MM.1S (cell line): Measurements from ENCODE around the gene PTCH2.

ENCODE experiments used
- DNase-seq: peaks from one replicate; pipeline ENCODE4 v3.0.0-alpha.2; 2015
- H2AFZ ChIP-seq: fragments of 300-600 bp; sonication (generic); 2 replicates; pipeline ENCODE4 v1.6.0; 2016; ENCODE audit warnings: antibody characterized with exemption, low read length
- H3F3A ChIP-seq: fragments of 300-600 bp; sonication (generic); 2 replicates; pipeline ENCODE4 v1.6.1; 2016; ENCODE audit warnings: mild to moderate bottlenecking, antibody characterized with exemption, low read length, moderate library complexity, mixed read lengths; ENCODE audit not compliant: insufficient read depth
- H3K27ac ChIP-seq: fragments of 300-600 bp; sonication (generic); 2 replicates; pipeline ENCODE4 v1.5.1; 2016; ENCODE audit warnings: mild to moderate bottlenecking, low read length
- H3K27me3 ChIP-seq: fragments of 300-600 bp; sonication (generic); replicated peaks from 2 replicates; pipeline ENCODE4 v1.6.0; 2016; ENCODE audit warnings: low read length; ENCODE audit not compliant: insufficient read depth
- H3K36me3 ChIP-seq: fragments of 300-600 bp; sonication (generic); replicated peaks from 2 replicates; pipeline ENCODE4 v1.6.1; 2016; ENCODE audit warnings: mild to moderate bottlenecking, low read length, mixed read lengths; ENCODE audit not compliant: insufficient read depth
- H3K4me1 ChIP-seq: fragments of 300-600 bp; sonication (generic); 2 replicates; pipeline ENCODE4 v1.6.1; 2016; ENCODE audit warnings: low read length, mixed read lengths
- H3K4me2 ChIP-seq: fragments of 300-600 bp; sonication (generic); 2 replicates; pipeline ENCODE4 v1.6.0; 2016; ENCODE audit warnings: low read depth, low read length
- H3K4me3 ChIP-seq: fragments of 300-600 bp; sonication (generic); 2 replicates; pipeline ENCODE4 v1.5.1; 2016; ENCODE audit warnings: low read length, mixed read lengths
- H3K79me2 ChIP-seq: fragments of 300-600 bp; sonication (generic); 2 replicates; pipeline ENCODE4 v1.6.1; 2016; ENCODE audit warnings: mixed run types, low read length, mixed read lengths
- H3K9ac ChIP-seq: fragments of 300-600 bp; sonication (generic); 2 replicates; pipeline ENCODE4 v1.6.1; 2016; ENCODE audit warnings: low read length, mixed read lengths
- H3K9me2 ChIP-seq: fragments of 300-600 bp; sonication (generic); replicated peaks from 2 replicates; pipeline ENCODE4 v1.6.1; 2016; ENCODE audit warnings: mild to moderate bottlenecking, low read length, mixed read lengths; ENCODE audit not compliant: insufficient read depth
- H3K9me3 ChIP-seq: fragments of 300-600 bp; sonication (generic); replicated peaks from 2 replicates; pipeline ENCODE4 v1.6.1; 2016; ENCODE audit warnings: mild to moderate bottlenecking, low read length, mixed read lengths; ENCODE audit not compliant: insufficient read depth
- H4K20me1 ChIP-seq: fragments of 300-600 bp; sonication (generic); 2 replicates; pipeline ENCODE4 v1.6.1; 2016; ENCODE audit warnings: mild to moderate bottlenecking, low read length, moderate library complexity, mixed read lengths; ENCODE audit not compliant: insufficient read depth
- CTCF ChIP-seq: fragments of 300-600 bp; sonication (generic); IDR thresholded peaks from 2 replicates; pipeline ENCODE4 v1.5.1; 2016; ENCODE audit warnings: antibody characterized with exemption, low read length, mixed read lengths
- EZH2 ChIP-seq: fragments of 300-600 bp; sonication (generic); optimal IDR thresholded peaks from 2 replicates; pipeline ENCODE3; 2017; ENCODE audit warnings: low read depth, mild to moderate bottlenecking, antibody characterized with exemption, low read length, mixed read lengths
- EZH2phosphoT487 ChIP-seq: fragments of 300-600 bp; sonication (generic); IDR thresholded peaks from 2 replicates; pipeline ENCODE4 v1.6.1; 2018; ENCODE audit warnings: antibody characterized with exemption, low read length

Gene PTCH2

DNA sequence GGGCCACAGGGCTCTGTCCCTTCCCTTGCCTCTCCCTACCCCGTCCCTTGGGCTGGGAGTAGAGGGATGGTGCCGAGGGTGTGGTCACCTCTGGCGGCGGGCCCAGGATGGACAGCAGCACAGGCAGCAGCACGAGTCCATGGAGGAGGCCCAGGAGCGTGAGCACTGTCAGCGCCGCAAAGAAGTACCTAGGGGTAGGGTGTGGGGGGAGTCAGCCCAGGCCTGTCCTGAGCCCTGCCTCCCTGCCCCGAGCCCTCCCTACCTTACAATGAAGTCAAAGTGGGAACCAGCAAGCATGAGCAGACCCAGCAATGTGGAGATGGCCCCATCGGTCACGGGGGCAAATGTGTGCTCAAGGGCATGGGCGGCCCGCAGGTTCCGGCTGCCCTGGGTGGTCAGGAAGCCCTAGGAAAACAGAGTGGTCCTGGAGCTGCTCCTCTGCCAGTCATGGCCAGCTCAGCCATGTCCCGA is 20.0 kb downstream of the PTCH2 start:
- Histone ChIP-seq H3K4me2 (no peak overlapping the region), H3F3A (peaks cover 11% of the 10 kb centered on the region), H3K36me3 (no peaks in the 10 kb centered on the region), H2AFZ (no peak overlapping the region), H3K4me1 (no peaks in the 10 kb centered on the region), H3K9me3 (no peaks in the 10 kb centered on the region), H3K27me3 (no peaks in the 10 kb centered on the region), H3K9me2 (no peaks in the 10 kb centered on the region), H3K9ac (no peak overlapping the region), H3K4me3 (no peak overlapping the region), H3K79me2 (no peaks in the 10 kb centered on the region), H3K27ac (no peak overlapping the region), H4K20me1 (no peaks in the 10 kb centered on the region)
- no peak for DNase-seq
- no peak for TF ChIP-seq EZH2phosphoT487
- TF ChIP-seq CTCF, result no peak
- no peak for TF ChIP-seq EZH2

- Histone ChIP-seq H3K4me1 (no peaks in the 10 kb centered on the region), H3K9me2 (no peaks in the 10 kb centered on the region), H3K27ac (no peak overlapping the region), H3K4me2 (no peak overlapping the region), H3K36me3 (no peaks in the 10 kb centered on the region), H3K9ac (no peak overlapping the region), H3K79me2 (no peaks in the 10 kb centered on the region), H3K27me3 (peaks cover under 1% of the 10 kb centered on the region; the same call in 1 of the 2 replicates), H3F3A (peaks cover 11% of the 10 kb centered on the region), H2AFZ (no peak overlapping the region), H4K20me1 (no peaks in the 10 kb centered on the region), H3K9me3 (no peaks in the 10 kb centered on the region), H3K4me3 (no peak overlapping the region)
- no peak for DNase-seq
- TF ChIP-seq CTCF, result no peak
- TF ChIP-seq EZH2phosphoT487, result no peak
- TF ChIP-seq EZH2, result no peak
Observed at GRCh38 chr1:44822131-44822701, 20.8 kb downstream of the PTCH2 start.

DNA sequence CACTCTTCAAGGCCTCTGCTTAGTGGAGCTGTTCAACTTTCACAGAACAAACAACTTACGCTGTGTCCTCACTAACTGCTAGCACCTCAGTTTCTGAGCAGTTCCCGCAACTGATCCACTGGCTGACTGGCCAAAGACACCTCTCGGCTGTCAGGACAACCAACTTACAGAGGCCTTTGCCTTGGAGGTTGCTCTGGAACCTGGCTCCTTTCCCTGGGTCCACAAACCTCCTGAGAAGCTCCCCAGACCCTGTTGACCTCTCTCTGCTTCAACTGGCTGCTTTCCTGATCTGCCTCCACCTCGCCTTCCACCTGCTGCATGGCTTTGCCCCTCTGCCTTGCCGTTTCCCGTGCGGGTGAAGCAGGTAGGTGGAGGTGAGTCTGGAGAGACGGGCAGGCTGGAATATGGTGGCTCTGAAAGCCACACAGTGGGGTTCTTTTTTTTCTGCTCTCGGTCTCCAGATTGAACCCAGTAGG is 21.8 kb downstream of the PTCH2 start:
- Histone ChIP-seq H3K4me1 (no peaks in the 10 kb centered on the region), H3K9ac (no peak overlapping the region), H4K20me1 (no peaks in the 10 kb centered on the region), H2AFZ (no peak overlapping the region), H3K36me3 (no peaks in the 10 kb centered on the region), H3K4me3 (no peak overlapping the region), H3F3A (peaks cover 11% of the 10 kb centered on the region), H3K9me2 (no peaks in the 10 kb centered on the region), H3K9me3 (no peaks in the 10 kb centered on the region), H3K4me2 (no peak overlapping the region), H3K27me3 (peaks cover 5% of the 10 kb centered on the region; the same call in 1 of the 2 replicates), H3K27ac (no peak overlapping the region), H3K79me2 (no peaks in the 10 kb centered on the region)
- DNase-seq, result no peak
- TF ChIP-seq CTCF (no peak), EZH2phosphoT487 (no peak), EZH2 (no peak)
